WTC11 (cell line): Measurements from ENCODE around the gene CUTA. TPM values are rescaled to one million over a fixed set of nuclear protein-coding genes. Genes with fewer than 3 reads are reported as not detected.

ENCODE experiments used
- ATAC-seq: fragments of 200-7000 bp; cut with Tn5 transposase; 2 replicates; pipeline ENCODE4 v1.10.0; 2021; ENCODE audit warnings: mild to moderate bottlenecking, moderate library complexity
- CTCF ChIA-PET: fragments of 300-600 bp; sonication (Branson Sonifier 250); formaldehyde crosslinking; loops from one replicate; lab custom pipeline; 2021; ENCODE audit warnings: antibody characterized with exemption; lab: Charles Lee
- POLR2A ChIA-PET: fragments of 350-600 bp; sonication (Branson Sonifier 250); formaldehyde crosslinking; loops from one replicate; lab custom pipeline; 2021; ENCODE audit warnings: antibody characterized with exemption; lab: Charles Lee
- DNase-seq: peaks from one replicate; pipeline ENCODE4 v3.0.0; 2021; ENCODE audit warnings: low spot score
- H3K27ac Mint-ChIP-seq: 2 replicates; pipeline ENCODE4 v1.8.0; 2021; ENCODE audit warnings: mixed read lengths
- H3K27me3 Mint-ChIP-seq: 2 replicates; pipeline ENCODE4 v1.8.0; 2021; ENCODE audit warnings: low read depth, mild to moderate bottlenecking, moderate library complexity, mixed read lengths
- H3K36me3 Mint-ChIP-seq: 2 replicates; pipeline ENCODE4 v1.8.0; 2021; ENCODE audit warnings: mixed read lengths
- H3K4me1 Mint-ChIP-seq: 2 replicates; pipeline ENCODE4 v1.8.0; 2022; ENCODE audit warnings: mixed read lengths
- H3K4me3 Mint-ChIP-seq: 2 replicates; pipeline ENCODE4 v1.8.0; 2021; ENCODE audit warnings: mild to moderate bottlenecking, moderate library complexity, mixed read lengths
- H3K9me3 Mint-ChIP-seq: 2 replicates; pipeline ENCODE4 v1.8.0; 2021; ENCODE audit warnings: mixed read lengths
- CTCF ChIP-seq: fragments of 200-600 bp; IDR thresholded peaks from 2 replicates; pipeline ENCODE4 v1.8.0; 2022; ENCODE audit warnings: antibody characterized with exemption
- E2F4 ChIP-seq: sonication (generic); formaldehyde crosslinking; IDR thresholded peaks from 2 replicates; pipeline ENCODE4 v1.8.1; 2022; ENCODE audit warnings: low read depth, mild to moderate bottlenecking, moderate library complexity, missing genetic modification reagents, borderline replicate concordance
- ESRRA ChIP-seq: sonication (generic); formaldehyde crosslinking; IDR thresholded peaks from 2 replicates; pipeline ENCODE4 v1.8.1; 2022; ENCODE audit warnings: mild to moderate bottlenecking, missing genetic modification reagents, borderline replicate concordance
- FOXK1 ChIP-seq: sonication (generic); formaldehyde crosslinking; IDR thresholded peaks from 2 replicates; pipeline ENCODE4 v1.8.0; 2022; ENCODE audit warnings: mild to moderate bottlenecking, moderate library complexity, missing genetic modification reagents
- JAZF1 ChIP-seq: fragments of 250-450 bp; sonication (Bioruptor Pico); IDR thresholded peaks from 2 replicates; pipeline ENCODE4 v1.9.0; 2021; ENCODE audit warnings: moderate library complexity, mild to moderate bottlenecking, inconsistent platforms
- NR2C2 ChIP-seq: sonication (generic); formaldehyde crosslinking; IDR thresholded peaks from 2 replicates; pipeline ENCODE4 v1.8.0; 2022; ENCODE audit warnings: mild to moderate bottlenecking, missing genetic modification reagents
- SOX15 ChIP-seq: fragments of 250-450 bp; sonication (Bioruptor Pico); IDR thresholded peaks from 2 replicates; pipeline ENCODE4 v1.9.0; 2021; ENCODE audit warnings: mild to moderate bottlenecking
- TEAD1 ChIP-seq: sonication (generic); formaldehyde crosslinking; IDR thresholded peaks from 2 replicates; pipeline ENCODE4 v1.8.0; 2022; ENCODE audit warnings: mild to moderate bottlenecking, missing genetic modification reagents
- TP53 ChIP-seq: sonication (generic); formaldehyde crosslinking; IDR thresholded peaks from 2 replicates; pipeline ENCODE4 v1.8.1; 2023; ENCODE audit warnings: mild to moderate bottlenecking, missing genetic modification reagents
- ZBTB21 ChIP-seq: sonication (generic); formaldehyde crosslinking; IDR thresholded peaks from 2 replicates; pipeline ENCODE4 v1.8.1; 2023; ENCODE audit warnings: mild to moderate bottlenecking, missing genetic modification reagents, borderline replicate concordance
- total RNA-seq: library from RNA; stranded (reverse); gene quantifications from 3 replicates; pipeline ENCODE4 v1.2.3, GENCODE V29; 2021
- TF ChIP-seq, protein P1 (sequence below): sonication (generic); formaldehyde crosslinking; IDR thresholded peaks from 2 replicates; pipeline ENCODE4 v1.8.1; 2022; ENCODE audit warnings: missing genetic modification reagents, borderline replicate concordance
- TF ChIP-seq, protein P2 (sequence below): sonication (generic); formaldehyde crosslinking; IDR thresholded peaks from 2 replicates; pipeline ENCODE4 v1.8.0; 2022; ENCODE audit warnings: mild to moderate bottlenecking, missing genetic modification reagents
- TF ChIP-seq, protein P3 (sequence below): fragments of 250-450 bp; sonication (Bioruptor Pico); IDR thresholded peaks from 2 replicates; pipeline ENCODE4 v1.9.0; 2021; ENCODE audit warnings: moderate library complexity, mild to moderate bottlenecking, inconsistent platforms, borderline replicate concordance
- TF ChIP-seq, protein P4 (sequence below): fragments of 250-450 bp; sonication (Bioruptor Pico); IDR thresholded peaks from 2 replicates; pipeline ENCODE4 v1.9.0; 2021; ENCODE audit warnings: mild to moderate bottlenecking, borderline replicate concordance
- TF ChIP-seq, protein P5 (sequence below): sonication (generic); formaldehyde crosslinking; conservative IDR thresholded peaks from 2 replicates; pipeline ENCODE4 v1.8.1; 2022; ENCODE audit warnings: mild to moderate bottlenecking, missing genetic modification reagents
- TF ChIP-seq, protein P6 (sequence below): sonication (generic); formaldehyde crosslinking; conservative IDR thresholded peaks from 2 replicates; pipeline ENCODE4 v1.8.1; 2023; ENCODE audit warnings: mild to moderate bottlenecking, low read depth, missing genetic modification reagents, moderate library complexity
- TF ChIP-seq, protein P7 (sequence below): sonication (generic); formaldehyde crosslinking; IDR thresholded peaks from 2 replicates; pipeline ENCODE4 v1.8.1; 2023; ENCODE audit warnings: mild to moderate bottlenecking, missing genetic modification reagents

Gene CUTA
- total RNA-seq, 1 experiment from 2014 or later, result 247 TPM

GRCh38 chr6:33410050-33410710 lies 7.7 kb downstream of the CUTA start:
- peaks cover 21% of the 10 kb centered on the region for H3K4me1 Mint-ChIP-seq
- peaks cover 52% of the 10 kb centered on the region for H3K36me3 Mint-ChIP-seq
- POLR2A ChIA-PET, result interaction anchor here (0.6 to 1.8 kb wide), 8 partner anchors 14 to 219 kb away, joined by 3 to 10 read pairs (median 4); partner anchors contain the start of gene ZBTB22
- peak overlapping the region; percentile 83 for H3K4me3 Mint-ChIP-seq
- CTCF ChIA-PET, result interaction anchor here (0.6 to 2.1 kb wide), 10 partner anchors 9 to 1547 kb away, joined by 3 to 17 read pairs (median 4); partner anchors contain the start of genes B3GALT4, NEU1, SYNGAP1 and ZBTB22
- no peaks in the 10 kb centered on the region for H3K9me3 Mint-ChIP-seq
- ATAC-seq (peak; percentile 91), DNase-seq (peak; percentile 98)
- H3K27me3 Mint-ChIP-seq, result no peaks in the 10 kb centered on the region
- H3K27ac Mint-ChIP-seq, result peak overlapping the region; percentile 98
- TF ChIP-seq, protein P1, sequence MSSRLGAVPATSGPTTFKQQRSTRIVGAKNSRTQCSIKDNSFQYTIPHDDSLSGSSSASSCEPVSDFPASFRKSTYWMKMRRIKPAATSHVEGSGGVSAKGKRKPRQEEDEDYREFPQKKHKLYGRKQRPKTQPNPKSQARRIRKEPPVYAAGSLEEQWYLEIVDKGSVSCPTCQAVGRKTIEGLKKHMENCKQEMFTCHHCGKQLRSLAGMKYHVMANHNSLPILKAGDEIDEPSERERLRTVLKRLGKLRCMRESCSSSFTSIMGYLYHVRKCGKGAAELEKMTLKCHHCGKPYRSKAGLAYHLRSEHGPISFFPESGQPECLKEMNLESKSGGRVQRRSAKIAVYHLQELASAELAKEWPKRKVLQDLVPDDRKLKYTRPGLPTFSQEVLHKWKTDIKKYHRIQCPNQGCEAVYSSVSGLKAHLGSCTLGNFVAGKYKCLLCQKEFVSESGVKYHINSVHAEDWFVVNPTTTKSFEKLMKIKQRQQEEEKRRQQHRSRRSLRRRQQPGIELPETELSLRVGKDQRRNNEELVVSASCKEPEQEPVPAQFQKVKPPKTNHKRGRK (CRISPR knock-in tag), result no peak
- TF ChIP-seq, protein P2, sequence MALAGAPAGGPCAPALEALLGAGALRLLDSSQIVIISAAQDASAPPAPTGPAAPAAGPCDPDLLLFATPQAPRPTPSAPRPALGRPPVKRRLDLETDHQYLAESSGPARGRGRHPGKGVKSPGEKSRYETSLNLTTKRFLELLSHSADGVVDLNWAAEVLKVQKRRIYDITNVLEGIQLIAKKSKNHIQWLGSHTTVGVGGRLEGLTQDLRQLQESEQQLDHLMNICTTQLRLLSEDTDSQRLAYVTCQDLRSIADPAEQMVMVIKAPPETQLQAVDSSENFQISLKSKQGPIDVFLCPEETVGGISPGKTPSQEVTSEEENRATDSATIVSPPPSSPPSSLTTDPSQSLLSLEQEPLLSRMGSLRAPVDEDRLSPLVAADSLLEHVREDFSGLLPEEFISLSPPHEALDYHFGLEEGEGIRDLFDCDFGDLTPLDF (CRISPR knock-in tag), result peak; percentile 88
- TF ChIP-seq, protein P3, sequence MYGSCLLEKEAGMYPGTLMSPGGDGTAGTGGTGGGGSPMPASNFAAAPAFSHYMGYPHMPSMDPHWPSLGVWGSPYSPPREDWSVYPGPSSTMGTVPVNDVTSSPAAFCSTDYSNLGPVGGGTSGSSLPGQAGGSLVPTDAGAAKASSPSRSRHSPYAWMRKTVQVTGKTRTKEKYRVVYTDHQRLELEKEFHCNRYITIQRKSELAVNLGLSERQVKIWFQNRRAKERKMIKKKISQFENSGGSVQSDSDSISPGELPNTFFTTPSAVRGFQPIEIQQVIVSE (CRISPR knock-in tag), result no peak
- TF ChIP-seq, protein P4, sequence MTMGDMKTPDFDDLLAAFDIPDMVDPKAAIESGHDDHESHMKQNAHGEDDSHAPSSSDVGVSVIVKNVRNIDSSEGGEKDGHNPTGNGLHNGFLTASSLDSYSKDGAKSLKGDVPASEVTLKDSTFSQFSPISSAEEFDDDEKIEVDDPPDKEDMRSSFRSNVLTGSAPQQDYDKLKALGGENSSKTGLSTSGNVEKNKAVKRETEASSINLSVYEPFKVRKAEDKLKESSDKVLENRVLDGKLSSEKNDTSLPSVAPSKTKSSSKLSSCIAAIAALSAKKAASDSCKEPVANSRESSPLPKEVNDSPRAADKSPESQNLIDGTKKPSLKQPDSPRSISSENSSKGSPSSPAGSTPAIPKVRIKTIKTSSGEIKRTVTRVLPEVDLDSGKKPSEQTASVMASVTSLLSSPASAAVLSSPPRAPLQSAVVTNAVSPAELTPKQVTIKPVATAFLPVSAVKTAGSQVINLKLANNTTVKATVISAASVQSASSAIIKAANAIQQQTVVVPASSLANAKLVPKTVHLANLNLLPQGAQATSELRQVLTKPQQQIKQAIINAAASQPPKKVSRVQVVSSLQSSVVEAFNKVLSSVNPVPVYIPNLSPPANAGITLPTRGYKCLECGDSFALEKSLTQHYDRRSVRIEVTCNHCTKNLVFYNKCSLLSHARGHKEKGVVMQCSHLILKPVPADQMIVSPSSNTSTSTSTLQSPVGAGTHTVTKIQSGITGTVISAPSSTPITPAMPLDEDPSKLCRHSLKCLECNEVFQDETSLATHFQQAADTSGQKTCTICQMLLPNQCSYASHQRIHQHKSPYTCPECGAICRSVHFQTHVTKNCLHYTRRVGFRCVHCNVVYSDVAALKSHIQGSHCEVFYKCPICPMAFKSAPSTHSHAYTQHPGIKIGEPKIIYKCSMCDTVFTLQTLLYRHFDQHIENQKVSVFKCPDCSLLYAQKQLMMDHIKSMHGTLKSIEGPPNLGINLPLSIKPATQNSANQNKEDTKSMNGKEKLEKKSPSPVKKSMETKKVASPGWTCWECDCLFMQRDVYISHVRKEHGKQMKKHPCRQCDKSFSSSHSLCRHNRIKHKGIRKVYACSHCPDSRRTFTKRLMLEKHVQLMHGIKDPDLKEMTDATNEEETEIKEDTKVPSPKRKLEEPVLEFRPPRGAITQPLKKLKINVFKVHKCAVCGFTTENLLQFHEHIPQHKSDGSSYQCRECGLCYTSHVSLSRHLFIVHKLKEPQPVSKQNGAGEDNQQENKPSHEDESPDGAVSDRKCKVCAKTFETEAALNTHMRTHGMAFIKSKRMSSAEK (CRISPR knock-in tag), result no peak
- TF ChIP-seq ZBTB21 (CRISPR knock-in tag) (peak; percentile 94), SOX15 (CRISPR knock-in tag) (no peak), CTCF (no peak), TEAD1 (CRISPR knock-in tag) (peak; percentile 94), FOXK1 (CRISPR knock-in tag) (peak; percentile 91), ESRRA (CRISPR knock-in tag) (peak; percentile 77; the same call in 1 of the 2 replicates), E2F4 (CRISPR knock-in tag) (peak; percentile 48; the same call in 1 of the 2 replicates), TP53 (CRISPR knock-in tag) (0 out of 2 replicates have a peak, but pooled peaks have one; percentile 78), JAZF1 (CRISPR knock-in tag) (no peak), NR2C2 (CRISPR knock-in tag) (no peak)
- TF ChIP-seq, protein P5, sequence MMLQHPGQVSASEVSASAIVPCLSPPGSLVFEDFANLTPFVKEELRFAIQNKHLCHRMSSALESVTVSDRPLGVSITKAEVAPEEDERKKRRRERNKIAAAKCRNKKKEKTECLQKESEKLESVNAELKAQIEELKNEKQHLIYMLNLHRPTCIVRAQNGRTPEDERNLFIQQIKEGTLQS (CRISPR knock-in tag), result no peak
- TF ChIP-seq, protein P6, sequence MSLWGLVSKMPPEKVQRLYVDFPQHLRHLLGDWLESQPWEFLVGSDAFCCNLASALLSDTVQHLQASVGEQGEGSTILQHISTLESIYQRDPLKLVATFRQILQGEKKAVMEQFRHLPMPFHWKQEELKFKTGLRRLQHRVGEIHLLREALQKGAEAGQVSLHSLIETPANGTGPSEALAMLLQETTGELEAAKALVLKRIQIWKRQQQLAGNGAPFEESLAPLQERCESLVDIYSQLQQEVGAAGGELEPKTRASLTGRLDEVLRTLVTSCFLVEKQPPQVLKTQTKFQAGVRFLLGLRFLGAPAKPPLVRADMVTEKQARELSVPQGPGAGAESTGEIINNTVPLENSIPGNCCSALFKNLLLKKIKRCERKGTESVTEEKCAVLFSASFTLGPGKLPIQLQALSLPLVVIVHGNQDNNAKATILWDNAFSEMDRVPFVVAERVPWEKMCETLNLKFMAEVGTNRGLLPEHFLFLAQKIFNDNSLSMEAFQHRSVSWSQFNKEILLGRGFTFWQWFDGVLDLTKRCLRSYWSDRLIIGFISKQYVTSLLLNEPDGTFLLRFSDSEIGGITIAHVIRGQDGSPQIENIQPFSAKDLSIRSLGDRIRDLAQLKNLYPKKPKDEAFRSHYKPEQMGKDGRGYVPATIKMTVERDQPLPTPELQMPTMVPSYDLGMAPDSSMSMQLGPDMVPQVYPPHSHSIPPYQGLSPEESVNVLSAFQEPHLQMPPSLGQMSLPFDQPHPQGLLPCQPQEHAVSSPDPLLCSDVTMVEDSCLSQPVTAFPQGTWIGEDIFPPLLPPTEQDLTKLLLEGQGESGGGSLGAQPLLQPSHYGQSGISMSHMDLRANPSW (CRISPR knock-in tag), result no peak
- TF ChIP-seq, protein P7, sequence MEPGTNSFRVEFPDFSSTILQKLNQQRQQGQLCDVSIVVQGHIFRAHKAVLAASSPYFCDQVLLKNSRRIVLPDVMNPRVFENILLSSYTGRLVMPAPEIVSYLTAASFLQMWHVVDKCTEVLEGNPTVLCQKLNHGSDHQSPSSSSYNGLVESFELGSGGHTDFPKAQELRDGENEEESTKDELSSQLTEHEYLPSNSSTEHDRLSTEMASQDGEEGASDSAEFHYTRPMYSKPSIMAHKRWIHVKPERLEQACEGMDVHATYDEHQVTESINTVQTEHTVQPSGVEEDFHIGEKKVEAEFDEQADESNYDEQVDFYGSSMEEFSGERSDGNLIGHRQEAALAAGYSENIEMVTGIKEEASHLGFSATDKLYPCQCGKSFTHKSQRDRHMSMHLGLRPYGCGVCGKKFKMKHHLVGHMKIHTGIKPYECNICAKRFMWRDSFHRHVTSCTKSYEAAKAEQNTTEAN, result 0 out of 2 replicates have a peak, but pooled peaks have one; percentile 79
